ENCODE measurements around the gene OBSCN. TPM values are rescaled to one million over a fixed set of nuclear protein-coding genes. Genes with fewer than 3 reads are reported as not detected.

The OBSCN gene
- total and polyA plus RNA-seq, 4 donors: 0.54 to 5.6 (median 2.7) TPM

- TF ChIP-seq ZBTB33 (IDR thresholded peaks at IDR 0.05): no peak
- TF ChIP-seq HNF4A (conservative IDR thresholded peaks at IDR 0.05): no peak
These were observed 218.8 kb downstream of the OBSCN start (continued) for GRCh38 chr1:228426518-228427175.

- Histone ChIP-seq H3K9me3 (ENCODE audit: control insufficient read depth in 4 of 4, low read length in 3 of 4) (no peaks in the 10 kb centered on the region), H3K4me3 (ENCODE audit: low read depth in 1 of 3, low read length in 3 of 3) (no peak overlapping the region), H3K27ac (ENCODE audit: low read depth in 1 of 2, low read length in 2 of 2) (no peak overlapping the region), H3K4me1 (ENCODE audit: control insufficient read depth in 4 of 4, insufficient read depth in 4 of 4, low read length in 3 of 4) (peaks cover 0 to 7% (median 4%) of the 10 kb centered on the region in 4 donors), H3K9ac (ENCODE audit: low read depth in 1 of 2, low read length in 2 of 2) (no peak overlapping the region), H3K27me3 (ENCODE audit: control insufficient read depth in 4 of 4, insufficient read depth in 4 of 4, low read length in 3 of 4) (no peaks in the 10 kb centered on the region), H3K36me3 (ENCODE audit: control insufficient read depth in 4 of 4, insufficient read depth in 3 of 4, low read depth in 1 of 4, low read length in 3 of 4) (no peaks in the 10 kb centered on the region)
- no peak for DNase-seq (ENCODE audit: low spot score)
- TF ChIP-seq YY1 (IDR thresholded peaks at IDR 0.05): no peak
- no peak for TF ChIP-seq REST (IDR thresholded peaks at IDR 0.05)
- no peak for TF ChIP-seq TAF1 (conservative IDR thresholded peaks at IDR 0.05)
- TF ChIP-seq ZBTB33 (IDR thresholded peaks at IDR 0.05): no peak
- TF ChIP-seq HNF4G (IDR thresholded peaks at IDR 0.05): no peak
- TF ChIP-seq NR2F2 (IDR thresholded peaks at IDR 0.05): no peak
- no peak for TF ChIP-seq EGR1 (IDR thresholded peaks at IDR 0.05; ENCODE audit: low read depth in 2 of 2)
- WGBS: 66% methylated on average over 4 of the region's 4 CpGs
These were observed 220.6 kb downstream of the OBSCN start for GRCh38 chr1:228428412-228428811.

Other genes with a start within 250 kb of the OBSCN start
- not detected for gene WNT3A, start 201.0 kb upstream of the OBSCN start, total RNA-seq
- not detected for gene WNT3A, start 201.0 kb upstream of the OBSCN start, polyA plus RNA-seq
- gene ARF1, start 125.3 kb upstream of the OBSCN start, total RNA-seq: 100 to 1,000 TPM; 151 to 208 TPM
- gene ARF1, start 125.3 kb upstream of the OBSCN start, polyA plus RNA-seq: 100 to 1,000 TPM; 217 to 282 TPM
- 1 to 10 TPM; 4.0 to 6.9 TPM for gene C1orf35, start 104.7 kb upstream of the OBSCN start, total RNA-seq
- gene C1orf35, start 104.7 kb upstream of the OBSCN start, polyA plus RNA-seq: 1 to 10 TPM; 6.0 to 7.5 TPM
- gene MRPL55, start 98.7 kb upstream of the OBSCN start, total RNA-seq: 10 to 100 TPM; 38.9 to 44.4 TPM
- 100 to 1,000 TPM in 1 of 2 donors, 10 to 100 TPM in 1; 79.5 to 119 TPM for gene MRPL55, start 98.7 kb upstream of the OBSCN start, polyA plus RNA-seq
- gene GUK1, start 67.8 kb upstream of the OBSCN start, total RNA-seq: 100 to 1,000 TPM; 147 to 251 TPM
- gene GUK1, start 67.8 kb upstream of the OBSCN start, polyA plus RNA-seq: 100 to 1,000 TPM; 186 to 245 TPM
- gene GJC2, start 58.1 kb upstream of the OBSCN start, total RNA-seq: under 1 TPM; 0.25 to 0.79 TPM
- under 1 TPM in 1 of 2 donors, not detected in 1; 0.10 TPM for gene GJC2, start 58.1 kb upstream of the OBSCN start, polyA plus RNA-seq
- gene IBA57, start 42.2 kb upstream of the OBSCN start, total RNA-seq: 10 to 100 TPM in 1 of 2 donors, 1 to 10 TPM in 1; 8.4 to 12.0 TPM
- 1 to 10 TPM; 1.6 to 8.5 TPM for gene IBA57, start 42.2 kb upstream of the OBSCN start, polyA plus RNA-seq
- gene TRIM11, start 198.8 kb downstream of the OBSCN start, total RNA-seq: 10 to 100 TPM in 1 of 2 donors, 1 to 10 TPM in 1; 8.9 to 15.8 TPM
- gene TRIM11, start 198.8 kb downstream of the OBSCN start, polyA plus RNA-seq: 1 to 10 TPM; 2.6 to 5.7 TPM
- gene TRIM17, start 208.8 kb downstream of the OBSCN start, total RNA-seq: under 1 TPM in 1 of 2 donors, not detected in 1; 0.08 TPM
- under 1 TPM in 1 of 2 donors, not detected in 1; 0.49 TPM for gene TRIM17, start 208.8 kb downstream of the OBSCN start, polyA plus RNA-seq